Stimulated activated CD4-positive, alpha-beta T cell treated with anti-CD3 and anti-CD28 coated beads, Interleukin-1b, Interleukin-23, amount 100 ng/mL, for 24 hours (primary cell): Measurements from ENCODE around the gene CCDC51.

Source experiments
- DNase-seq, 4 experiments: peaks; one replicate each; pipeline ENCODE4 v3.0.0-alpha.2; 2020; ENCODE audit warnings: low read depth in 4 of 4, low spot score in 1 of 4

The CCDC51 gene

DNA sequence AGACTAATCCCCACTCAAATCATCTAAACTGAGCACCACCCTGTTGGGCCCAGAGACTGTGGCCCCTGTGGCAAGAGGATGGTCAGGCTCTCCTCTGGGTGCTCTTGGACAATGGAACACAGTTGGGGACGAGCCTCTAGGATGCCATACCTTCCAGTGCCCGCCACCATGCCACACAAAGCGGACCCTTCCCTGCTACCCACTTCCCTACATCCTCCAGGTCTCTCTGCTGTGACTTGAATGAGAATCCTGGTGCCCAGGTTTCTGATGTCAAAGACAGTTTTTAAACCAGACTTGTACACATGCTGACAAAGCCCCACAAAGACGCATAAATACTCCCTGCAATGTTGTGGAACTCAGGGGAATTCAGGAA lies 4.7 kb downstream of the CCDC51 start:
- no peak for DNase-seq

DNA sequence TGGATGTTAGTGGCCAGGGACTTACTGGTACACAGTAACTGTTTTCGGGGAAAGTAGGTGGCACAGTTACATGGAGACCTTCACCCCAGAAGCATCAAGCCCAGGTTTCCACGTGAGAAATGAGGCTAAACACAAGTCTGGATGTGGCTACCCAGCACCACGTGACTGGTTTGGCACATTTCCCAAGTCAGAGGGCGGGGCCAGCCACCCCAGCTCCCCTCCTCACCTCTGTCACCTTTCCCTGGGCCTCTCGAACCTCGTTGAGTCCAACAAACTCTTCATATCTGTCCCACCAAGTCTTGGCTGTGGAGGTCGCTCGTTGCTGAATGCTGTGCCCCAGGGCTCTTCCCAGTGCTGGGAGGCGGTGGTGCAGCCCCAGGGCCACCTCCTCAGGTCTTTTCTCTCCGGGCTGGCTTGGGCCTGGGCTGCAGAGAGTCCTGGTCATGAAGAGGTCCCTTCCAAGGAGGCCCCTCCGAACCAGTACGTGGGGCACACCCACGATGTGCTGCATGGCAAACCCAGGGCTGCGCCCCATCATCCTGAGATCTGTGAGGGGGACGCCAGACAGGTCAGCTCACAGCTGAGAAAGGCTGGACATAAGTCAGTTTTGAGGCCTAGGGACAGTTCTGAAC lies 5.2 kb downstream of the CCDC51 start:
- DNase-seq, result no peak

DNA sequence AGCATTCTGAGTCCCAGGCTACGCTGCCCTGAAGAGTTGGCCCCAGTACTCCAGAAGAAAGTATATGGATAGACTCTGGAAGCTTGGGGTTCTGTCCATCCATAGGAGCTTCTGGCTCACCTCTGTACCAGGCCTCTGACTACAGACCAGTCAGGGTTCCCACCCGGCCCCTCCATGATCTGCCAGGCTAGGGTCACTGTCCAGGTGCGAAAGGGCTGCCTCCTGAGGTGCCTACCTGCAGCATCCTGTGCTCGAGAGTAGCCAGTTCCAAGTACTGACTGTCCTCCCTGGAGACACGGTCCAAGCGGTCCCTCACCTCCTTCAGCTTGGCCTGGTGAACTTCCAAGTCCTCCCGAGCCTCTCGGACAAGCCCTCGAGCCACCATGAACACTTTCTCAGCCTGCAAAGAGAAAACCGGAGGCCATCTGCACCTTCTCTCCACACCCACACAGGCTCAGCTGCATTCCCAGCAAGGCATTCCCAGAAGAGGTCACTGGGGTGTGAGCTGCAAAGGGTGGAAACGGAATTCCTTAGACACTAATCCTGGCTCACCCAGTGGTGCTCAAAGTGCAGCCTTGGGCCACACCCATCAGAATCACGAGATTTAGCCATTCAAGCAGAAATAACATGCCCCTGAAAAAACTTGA lies 6.3 kb downstream of the CCDC51 start:
- DNase-seq, result no peak

DNA sequence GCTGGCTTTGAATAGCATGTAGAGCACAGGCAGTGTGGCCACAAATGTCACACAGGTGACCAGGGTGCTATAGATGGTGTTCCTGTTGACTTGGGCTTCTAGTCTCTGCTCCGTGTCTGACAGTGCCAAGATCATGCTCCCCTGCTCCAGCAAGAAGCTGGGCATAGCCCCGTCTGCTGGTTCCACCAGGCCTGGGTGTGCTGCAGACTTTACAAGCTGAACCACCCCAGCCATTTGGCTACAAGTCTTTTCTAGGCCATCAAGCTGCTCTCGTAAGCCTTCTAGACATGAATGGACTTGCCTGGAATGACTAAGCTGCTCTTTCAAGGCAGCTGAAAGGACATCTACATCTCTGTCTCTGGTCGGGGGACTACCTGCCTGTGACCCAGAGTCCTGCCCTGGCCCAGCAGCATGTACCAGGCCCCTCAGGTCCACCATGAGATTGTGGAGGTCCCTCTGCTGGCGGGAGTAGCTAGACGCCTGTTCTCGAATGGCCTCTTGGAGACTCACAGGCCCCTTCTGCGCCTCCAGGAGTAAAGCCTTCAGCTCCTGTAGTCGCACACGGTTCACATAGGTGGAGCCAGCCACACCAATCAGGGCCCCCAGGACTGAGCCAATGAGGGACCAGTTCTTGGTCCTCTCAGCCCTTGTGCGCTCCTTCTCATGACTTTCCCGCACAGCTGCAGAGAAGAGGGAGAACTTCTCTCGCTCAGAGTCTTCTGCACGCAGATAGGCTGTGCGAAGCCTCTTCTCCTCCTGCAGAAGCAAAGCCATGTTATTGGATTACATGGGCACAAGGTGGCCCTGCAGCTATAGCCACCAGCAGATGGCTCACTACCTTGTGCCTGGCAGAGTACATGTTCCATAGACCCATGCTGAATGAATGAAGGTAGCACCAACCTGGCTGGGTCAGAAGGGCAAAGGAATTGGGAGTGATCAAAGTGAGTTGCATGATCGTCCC lies 7.2 kb downstream of the CCDC51 start:
- DNase-seq, result no peak

DNA sequence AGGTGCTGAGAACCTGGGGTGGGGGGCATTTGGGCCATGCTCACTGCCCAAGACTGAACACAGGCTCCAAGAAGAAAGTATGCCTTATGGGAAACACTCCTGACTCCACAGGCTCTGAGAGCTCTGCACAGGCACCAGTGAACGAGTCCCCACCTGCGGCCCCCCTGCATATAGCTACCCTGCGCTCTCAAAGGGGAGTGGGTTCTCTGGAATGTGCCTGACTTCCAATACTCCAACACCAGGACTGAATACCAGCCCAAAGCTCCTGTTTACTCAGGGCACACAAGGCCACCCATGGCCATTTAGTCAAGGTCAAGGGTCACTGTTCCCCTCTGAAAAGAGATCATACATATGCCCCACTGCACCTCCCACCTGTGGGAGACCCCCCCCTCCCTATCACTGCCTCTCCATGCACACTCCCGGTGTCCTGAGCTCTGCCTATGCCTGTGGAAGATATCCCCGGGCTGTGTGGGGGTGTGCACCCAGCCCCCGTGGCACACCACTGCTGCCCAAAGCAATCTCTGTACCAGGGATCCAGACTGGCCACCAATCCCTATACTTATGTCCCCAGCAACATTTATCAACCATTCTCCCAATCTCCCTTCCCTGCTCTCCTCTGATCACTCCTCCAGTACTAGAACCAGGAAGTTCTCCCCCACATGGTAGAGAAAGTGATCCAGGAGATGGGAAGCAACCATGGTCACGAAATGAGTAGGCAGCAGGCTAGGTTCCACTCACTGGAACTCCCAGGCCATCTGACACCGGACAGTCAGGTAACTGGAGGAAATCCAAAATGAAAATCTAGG lies 8.5 kb downstream of the CCDC51 start:
- DNase-seq, result no peak

DNA sequence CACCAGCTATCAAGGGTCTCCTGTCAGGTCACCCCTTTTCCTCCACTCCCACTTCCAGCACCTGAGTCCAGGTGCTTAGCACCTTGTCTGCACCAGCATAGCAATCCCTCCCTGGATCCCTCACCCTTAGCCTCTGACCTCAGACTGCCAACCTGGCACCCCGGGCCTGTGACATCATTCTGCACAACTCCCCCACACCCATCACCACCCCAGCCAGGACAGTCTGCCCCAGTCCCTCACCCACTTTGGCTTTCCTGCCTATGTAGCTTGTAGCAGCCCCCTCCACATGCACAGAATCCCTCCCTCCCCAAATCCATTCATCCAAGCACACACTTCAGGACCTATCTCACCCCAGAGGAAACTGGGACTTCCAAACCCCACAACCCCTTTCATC lies 9.2 kb downstream of the CCDC51 start:
- no peak for DNase-seq

GRCh38 chr3:48429960-48430707 lies 9.8 kb downstream of the CCDC51 start, which contains the start of gene PLXNB1:
Gene PLXNB1 (minus strand): TSS chr3:48430086. CDS start chr3:48424611, 5,475 bp downstream.
- DNase-seq, result no peak

DNA sequence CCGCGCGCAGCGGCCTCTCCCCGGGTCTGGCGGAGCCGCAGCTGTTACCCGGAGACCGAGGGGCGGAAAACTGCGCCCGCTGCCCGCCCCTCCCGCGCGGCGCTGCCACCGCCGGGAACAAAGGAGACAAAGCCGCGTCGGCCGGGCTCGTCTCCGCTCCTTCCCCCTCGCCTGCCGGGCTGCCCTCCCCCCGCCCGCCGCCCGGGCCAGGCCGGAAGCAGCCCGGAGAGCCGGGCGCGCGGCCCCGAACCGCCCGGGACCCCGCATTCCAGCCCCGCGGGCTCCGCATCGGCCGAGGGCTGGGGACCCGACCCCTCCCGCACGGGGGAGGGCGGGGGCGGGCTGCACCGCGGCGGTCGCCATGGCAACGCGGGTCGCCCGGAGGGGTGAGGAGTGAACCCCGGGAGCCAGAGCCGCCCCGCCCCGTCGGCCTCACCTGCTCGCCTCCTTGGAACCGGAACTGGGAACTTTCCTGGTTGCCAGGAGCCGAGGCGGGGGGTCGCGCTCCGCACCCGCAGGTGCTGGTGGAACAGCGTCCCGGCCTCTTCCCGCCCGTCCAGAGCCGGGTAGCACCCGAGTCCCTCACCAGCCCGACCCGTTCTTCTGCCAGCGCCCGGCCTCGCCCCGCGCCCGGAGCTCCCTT lies 10.5 kb downstream of the CCDC51 start:
- DNase-seq, result peak in 2 of 4 experiments; percentile 33 to 51

GRCh38 chr3:48428572-48429316 lies 11.2 kb downstream of the CCDC51 start:
- no peak for DNase-seq

GRCh38 chr3:48428088-48428571 lies 11.8 kb downstream of the CCDC51 start:
- no peak for DNase-seq

- DNase-seq, result no peak
Observed at GRCh38 chr3:48427630-48427962, 12.3 kb downstream of the CCDC51 start.

GRCh38 chr3:48426944-48427629 lies 12.8 kb downstream of the CCDC51 start:
- no peak for DNase-seq

- no peak for DNase-seq
Observed at GRCh38 chr3:48426401-48426909, 13.5 kb downstream of the CCDC51 start.

- DNase-seq, result no peak
Observed at GRCh38 chr3:48425281-48425812, 14.6 kb downstream of the CCDC51 start.

GRCh38 chr3:48423883-48424695 lies 15.8 kb downstream of the CCDC51 start:
- no peak for DNase-seq

- DNase-seq, result no peak
Observed at GRCh38 chr3:48423241-48423882, 16.6 kb downstream of the CCDC51 start.

GRCh38 chr3:48422681-48423080 lies 17.2 kb downstream of the CCDC51 start:
- no peak for DNase-seq
